ENCODE measurements around the gene MYH8.

The MYH8 gene

GRCh38 chr17:10380631-10381408 is 40.9 kb downstream of the MYH8 start:
- no peak for DNase-seq (ENCODE audit: low read depth)

GRCh38 chr17:10372906-10373305 is 48.8 kb downstream of the MYH8 start, which contains the start of gene MYH13:
MYH13 (minus strand) TSS chr17:10373006; CDS start chr17:10364530, 8,476 bp downstream.
- no peak for DNase-seq (ENCODE audit: low read depth)

- no peak for DNase-seq (ENCODE audit: low read depth)
Measured at GRCh38 chr17:10370016-10370608, 51.6 kb downstream of the MYH8 start.

GRCh38 chr17:10369239-10369638 is 52.5 kb downstream of the MYH8 start:
- no peak for DNase-seq (ENCODE audit: low read depth)

GRCh38 chr17:10368561-10368960 is 53.2 kb downstream of the MYH8 start:
- no peak for DNase-seq (ENCODE audit: low read depth)

GRCh38 chr17:10360578-10360977 is 61.2 kb downstream of the MYH8 start:
- no peak for DNase-seq (ENCODE audit: low read depth)

- DNase-seq (ENCODE audit: low read depth), result no peak
Measured at GRCh38 chr17:10357768-10358167, 64.0 kb downstream of the MYH8 start.

- DNase-seq (ENCODE audit: low read depth), result no peak
Measured at GRCh38 chr17:10354651-10355050, 67.1 kb downstream of the MYH8 start.

GRCh38 chr17:10352893-10353292 is 68.9 kb downstream of the MYH8 start:
- no peak for DNase-seq (ENCODE audit: low read depth)

- no peak for DNase-seq (ENCODE audit: low read depth)
Measured at GRCh38 chr17:10349403-10349802, 72.3 kb downstream of the MYH8 start.

- no peak for DNase-seq (ENCODE audit: low read depth)
Measured at GRCh38 chr17:10344816-10345215, 76.9 kb downstream of the MYH8 start.
